DMS79 (cell line): Measurements from ENCODE around the gene CAP2.
"Not testable (repeated sequence)": the region's sequence is repeated elsewhere in the genome, so short reads cannot be mapped to it uniquely, and the experiment has no call there.

Experiments
- DNase-seq: peaks from one replicate; lab custom pipeline; 2025; lab: John Stamatoyannopoulos, UW

Gene CAP2

DNA sequence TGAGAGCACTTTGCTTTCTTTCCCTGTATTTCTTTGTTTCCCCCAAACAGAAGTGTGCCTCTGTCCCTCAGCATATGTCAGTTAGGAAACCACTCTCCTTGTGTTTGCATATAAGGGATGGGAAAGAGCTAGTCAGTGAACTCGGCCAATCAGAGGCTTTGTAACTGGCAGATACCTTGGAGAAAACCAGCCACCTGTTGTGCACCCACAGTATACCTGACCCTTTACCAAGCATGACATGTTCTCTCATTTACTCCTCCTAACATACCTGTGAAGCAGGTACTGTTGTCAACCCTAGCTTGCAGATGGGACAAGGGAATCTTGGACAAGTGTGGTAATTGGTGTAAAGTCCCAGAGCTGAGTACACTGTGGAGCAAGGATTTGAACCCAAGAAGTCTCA, 110.6 kb downstream of the CAP2 start:
- DNase-seq = no peak

DNA sequence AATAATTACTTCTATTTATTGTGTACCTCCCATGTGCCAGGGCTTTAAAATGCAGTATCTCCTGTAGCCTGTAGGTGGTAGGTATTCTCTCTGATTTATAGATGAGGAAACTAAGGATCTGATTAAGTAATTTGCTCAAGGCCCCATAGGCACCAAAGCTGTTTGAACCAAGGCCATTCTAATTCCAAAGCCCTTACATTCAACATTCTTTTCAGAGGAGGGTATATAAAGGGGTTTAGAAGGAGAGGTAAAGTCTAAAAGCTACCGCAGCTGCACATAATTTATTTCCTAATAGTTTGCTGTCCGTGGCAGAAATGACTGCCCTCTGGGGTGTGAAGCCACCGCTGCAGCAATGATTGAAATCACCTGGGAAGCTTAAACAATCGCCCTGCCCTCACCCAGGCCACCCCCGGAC, 111.7 kb downstream of the CAP2 start:
- no peak for DNase-seq

DNA sequence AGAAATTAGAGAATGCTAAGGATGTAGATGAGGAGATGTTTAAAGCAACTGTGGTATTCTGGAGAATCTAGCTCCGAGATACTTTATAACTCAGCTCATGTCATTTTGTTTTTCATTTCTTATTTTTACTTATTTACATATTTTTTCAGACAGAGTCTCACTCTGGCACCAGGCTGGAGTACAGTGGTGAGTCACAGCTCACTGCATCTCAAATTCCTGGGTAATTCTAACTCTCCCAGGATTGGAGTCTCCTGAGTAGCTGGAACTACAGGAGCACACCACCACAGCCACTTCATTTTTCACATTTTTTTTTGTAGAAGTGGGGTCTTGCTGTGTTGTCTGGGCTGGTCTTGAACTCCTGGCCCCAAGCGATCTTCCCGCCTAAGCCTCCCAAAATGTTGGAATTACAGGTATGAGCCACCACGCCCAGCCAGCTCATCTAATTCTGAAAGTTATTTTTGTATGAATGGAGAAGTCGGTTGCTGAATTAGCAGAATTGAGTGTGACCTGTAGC, 112.4 kb downstream of the CAP2 start:
- no peak for DNase-seq

DNA sequence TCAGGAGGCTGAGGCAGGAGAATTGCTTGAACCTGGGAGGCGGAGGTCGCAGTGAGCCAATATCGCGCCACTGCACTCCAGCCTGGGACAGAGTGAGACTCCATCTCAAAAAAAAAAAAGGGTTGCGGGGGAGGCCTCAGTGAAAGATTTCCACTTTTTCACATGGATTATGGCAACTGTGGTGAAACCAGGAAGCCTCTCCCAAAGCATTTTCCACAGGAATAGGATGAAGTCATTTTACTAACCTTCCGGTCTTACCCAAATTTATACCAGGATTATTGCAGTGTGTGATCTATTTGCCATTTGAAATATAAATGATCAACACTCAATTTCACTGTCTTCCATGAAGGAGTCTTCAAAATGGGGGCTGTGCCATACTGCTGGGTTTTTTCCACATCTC, 113.1 kb downstream of the CAP2 start:
- DNase-seq = no peak

DNA sequence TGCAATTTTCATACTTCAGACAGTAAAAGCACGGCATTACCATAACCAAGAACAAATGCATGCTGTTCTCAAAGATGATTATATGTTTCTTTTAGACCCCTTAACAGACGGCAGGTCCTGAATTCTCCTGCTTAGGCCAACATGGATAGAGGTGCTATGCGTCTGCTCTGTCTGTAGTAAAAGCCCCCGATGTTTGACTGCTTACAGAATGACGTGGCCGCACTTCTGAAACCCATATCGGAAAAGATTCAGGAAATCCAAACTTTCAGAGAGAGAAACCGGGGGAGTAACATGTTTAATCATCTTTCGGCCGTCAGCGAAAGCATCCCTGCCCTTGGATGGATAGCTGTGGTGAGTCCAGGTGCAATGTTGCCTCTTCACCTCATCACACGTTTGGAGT, 113.6 kb downstream of the CAP2 start:
- no peak for DNase-seq

DNA sequence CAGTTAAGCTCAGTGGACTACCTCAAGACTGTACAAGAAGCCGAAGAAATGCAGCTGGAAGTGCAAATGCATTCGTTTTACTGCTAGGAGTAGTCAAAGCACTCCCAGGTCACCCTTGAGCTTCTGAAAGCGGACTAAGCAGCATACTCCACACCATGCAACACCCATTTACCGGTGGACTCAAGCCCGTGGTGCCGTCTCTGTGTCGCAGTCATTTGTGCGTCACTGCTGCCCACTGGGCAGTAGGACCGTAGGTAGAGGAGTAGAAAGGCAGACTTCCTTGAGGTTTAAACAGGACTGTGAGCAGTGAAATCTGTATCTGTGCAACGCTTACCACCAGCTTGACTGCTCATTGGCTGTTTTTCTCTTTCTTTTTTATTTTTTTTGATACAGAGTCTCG, 117.7 kb downstream of the CAP2 start:
- no peak for DNase-seq

DNA sequence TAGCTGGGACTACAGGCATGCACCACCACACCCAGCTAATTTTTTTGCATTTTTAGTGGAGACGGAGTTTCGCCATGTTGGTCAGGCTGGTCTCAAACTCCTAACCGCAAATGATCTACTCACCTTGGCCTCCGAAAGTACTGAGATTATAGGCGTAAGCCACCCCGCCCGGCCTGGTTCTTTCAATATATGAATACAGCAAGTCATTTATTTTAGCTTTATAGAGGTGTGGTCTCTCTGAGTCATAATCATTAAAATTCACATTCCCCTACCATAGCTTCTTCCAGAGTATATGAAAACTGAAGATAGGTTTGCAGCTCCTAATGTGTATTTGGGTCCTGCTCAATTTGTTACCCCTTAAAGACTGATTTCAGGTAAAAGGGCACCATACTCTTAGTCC, 118.2 kb downstream of the CAP2 start:
- DNase-seq = no peak

DNA sequence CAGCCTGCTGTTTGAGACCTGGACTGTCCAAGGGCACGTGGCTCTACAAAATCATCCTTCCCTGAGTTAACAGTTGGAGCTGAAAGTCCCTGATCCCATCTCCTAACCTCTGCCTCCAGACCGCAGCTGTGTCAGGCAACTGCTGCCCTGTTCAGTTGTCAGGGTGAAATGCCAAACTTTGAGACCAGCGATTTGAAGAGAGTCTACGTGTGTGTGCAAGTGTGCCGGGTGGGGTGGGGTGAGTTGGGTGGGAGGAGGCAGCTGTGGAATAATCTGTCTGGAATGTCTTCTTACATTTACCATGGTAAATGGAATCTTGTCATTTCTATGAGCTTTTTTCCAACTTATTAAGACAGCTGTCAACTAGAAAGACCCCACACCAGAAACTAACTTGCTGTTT, 125.7 kb downstream of the CAP2 start:
- no peak for DNase-seq

DNA sequence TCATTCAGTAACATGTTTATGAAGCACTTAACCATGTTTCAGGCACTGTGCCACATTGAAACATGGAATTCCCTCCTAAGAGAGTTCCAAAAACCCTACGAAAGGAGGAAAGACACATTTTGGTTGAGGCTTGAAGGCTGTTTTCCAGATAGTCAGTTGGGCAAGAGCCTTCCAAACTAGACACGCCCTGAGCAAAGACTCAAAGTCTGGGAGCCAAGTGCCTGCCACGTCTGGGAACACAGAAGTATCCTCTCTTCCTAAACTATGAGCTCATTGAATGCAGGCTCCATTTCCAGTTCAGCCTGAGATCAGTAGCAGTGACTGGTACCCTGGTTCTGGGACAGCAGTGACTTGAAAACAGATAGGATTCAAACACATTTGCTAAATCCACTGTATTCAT, 132.2 kb downstream of the CAP2 start:
- DNase-seq = no peak

DNA sequence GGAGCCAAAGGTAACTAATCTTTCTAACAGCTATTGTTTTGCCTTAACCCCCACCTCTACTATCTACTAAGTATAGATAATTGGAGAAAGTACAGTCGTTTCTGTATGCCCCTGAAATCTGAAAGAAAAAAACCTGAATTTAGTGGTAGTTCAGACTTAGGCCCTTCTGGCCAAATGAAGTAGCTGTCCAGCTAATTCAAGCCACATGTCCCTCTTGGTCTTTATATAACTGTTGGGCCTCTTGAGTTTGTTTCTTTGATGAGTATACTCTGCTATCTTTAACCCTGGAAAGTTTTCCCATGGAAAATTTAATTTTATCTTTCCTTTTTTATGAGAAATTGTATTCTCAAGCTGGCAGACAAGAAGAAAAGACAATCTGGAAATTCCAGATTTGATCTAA, 133.7 kb downstream of the CAP2 start:
- DNase-seq = no peak

DNA sequence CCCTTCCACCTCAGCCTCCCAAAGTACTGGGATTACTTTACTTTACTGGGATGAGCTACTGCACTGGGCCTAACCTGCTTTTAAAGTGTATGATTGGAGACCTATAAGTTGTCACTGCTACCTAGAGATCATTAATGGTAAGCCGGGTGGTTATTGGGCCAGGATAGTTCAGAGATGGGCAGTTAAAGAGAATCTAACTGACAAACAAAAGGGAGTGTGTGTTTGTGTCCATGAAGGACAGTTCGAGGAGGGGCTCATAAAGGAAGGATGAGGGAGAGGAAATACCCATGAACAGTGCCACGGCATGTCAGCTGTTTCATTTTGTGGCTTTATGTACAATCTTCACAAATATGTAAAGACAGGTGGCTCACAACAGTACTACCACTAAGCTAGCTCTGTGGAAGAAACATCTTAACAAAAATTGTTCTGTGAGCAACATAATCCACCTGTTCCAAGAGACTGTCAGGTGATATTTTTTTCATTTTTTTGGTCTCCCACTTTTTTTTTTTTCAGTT, 137.0 kb downstream of the CAP2 start:
- DNase-seq = no peak

DNA sequence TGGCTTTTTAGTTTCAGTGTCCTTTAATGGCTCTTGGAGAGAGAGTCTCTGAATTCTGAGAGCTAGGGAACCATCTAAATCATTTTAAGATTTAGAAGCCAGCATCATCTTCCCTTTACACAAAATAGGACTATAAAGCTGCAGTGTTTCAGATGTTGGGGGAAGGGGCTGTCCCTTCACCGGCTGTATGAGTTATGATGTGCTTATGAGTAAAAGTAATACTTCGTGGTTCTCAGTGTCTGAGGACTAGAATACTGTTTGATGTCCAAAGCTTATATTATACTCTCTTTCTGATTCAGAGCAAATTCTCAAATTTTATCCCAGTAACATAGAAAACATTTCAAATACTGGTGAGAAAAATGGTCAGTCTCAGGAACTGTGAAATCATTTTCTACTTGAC, 143.2 kb downstream of the CAP2 start:
- DNase-seq = no peak

DNA sequence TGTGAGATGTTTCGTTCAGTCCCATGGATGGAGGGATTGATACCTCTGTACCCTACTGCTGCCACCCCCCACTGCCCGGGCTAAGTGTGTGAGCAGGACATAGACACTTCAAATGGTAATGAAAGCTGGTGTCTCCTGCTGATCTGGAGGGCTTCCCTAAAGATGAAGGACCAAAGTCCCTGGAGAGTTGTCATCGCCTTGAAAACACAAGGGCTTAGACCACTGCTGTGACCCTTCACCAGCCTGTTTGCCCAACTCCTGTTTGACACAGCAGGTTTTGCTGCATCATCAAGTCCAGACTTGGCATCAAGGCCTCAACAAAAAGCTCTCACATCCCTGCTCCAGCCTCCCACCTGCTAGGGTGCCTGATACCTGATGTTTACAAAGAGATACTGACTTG, 148.8 kb downstream of the CAP2 start:
- no peak for DNase-seq

DNA sequence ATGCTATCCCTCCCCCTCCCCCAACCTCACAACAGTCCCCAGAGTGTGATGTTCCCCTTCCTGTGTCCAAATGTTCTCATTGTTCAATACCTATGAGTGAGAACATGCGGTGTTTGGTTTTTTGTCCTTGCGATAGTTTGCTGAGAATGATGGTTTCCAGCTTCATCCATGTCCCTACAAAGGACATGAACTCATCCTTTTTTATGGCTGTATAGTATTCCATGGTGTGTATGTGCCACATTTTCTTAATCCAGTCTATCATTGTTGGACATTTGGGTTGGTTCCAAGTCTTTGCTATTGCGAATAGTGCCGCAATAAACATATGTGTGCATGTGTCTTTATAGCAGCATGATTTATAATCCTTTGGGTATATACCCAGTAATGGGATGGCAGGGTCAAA, 152.3 kb downstream of the CAP2 start:
- not testable (repeated sequence) for DNase-seq

DNA sequence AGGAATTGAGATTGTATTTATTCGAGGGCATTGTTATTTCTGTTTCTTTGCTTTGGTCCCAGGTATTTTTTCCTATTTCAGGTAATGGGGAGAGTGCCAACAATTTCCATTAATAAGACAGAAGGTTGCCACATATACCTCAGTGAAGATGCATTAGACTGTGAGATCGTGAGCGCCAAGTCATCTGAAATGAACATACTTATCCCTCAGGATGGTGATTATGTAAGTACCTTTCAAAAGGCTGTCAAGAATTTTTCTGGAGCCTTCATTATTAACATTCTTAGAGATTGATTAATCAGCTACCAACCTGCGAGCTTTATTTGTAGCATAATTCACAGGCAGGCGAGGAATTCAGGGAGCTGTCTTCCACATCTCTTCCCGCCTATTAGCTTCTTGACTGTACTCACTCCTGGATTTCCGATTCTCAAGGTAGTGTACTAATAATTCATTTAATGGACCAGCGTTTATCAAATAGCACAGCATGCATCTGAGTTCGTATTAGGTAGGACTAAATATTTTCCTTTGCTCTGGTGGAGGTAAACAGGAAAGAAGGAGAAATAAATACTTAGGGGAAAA, 158.1 kb downstream of the CAP2 start:
- DNase-seq = no peak

DNA sequence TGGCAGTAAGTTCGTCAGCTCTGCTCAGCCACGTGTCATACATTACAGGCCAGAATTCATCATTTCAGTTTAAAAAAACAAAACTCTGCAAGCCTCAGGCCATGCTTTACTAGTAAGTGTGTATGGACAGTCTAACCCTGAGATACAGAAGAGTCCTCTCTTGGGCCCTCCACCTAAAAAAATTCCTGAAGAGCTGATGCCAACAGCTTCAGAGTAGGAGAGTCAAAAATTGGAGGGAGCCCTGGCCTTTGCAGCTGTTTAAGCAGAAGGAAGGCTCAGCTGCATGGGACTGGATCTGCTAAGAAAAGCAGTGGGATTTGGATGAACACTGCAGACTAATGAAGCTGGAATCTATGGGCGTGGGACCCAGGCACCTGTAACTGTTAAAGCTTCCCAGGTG, 159.5 kb downstream of the CAP2 start:
- DNase-seq = no peak

DNA sequence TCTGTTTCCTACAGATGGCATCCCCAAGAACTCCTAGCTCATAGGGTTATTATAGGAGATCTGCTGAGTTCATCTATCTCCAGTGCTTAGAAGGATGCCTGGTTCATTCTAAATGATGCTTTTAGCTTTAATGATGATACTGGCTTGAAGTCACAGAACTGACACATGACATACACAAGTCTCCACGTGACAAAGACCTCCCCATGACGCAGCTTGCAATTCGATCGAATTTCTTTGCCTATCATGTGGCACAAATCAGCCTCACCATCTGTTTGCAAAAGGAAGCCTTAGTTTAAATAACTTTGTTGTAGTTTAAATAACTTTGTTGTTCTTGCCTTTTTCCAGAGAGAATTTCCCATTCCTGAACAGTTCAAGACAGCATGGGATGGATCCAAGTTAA, 162.6 kb downstream of the CAP2 start:
- DNase-seq = no peak

DNA sequence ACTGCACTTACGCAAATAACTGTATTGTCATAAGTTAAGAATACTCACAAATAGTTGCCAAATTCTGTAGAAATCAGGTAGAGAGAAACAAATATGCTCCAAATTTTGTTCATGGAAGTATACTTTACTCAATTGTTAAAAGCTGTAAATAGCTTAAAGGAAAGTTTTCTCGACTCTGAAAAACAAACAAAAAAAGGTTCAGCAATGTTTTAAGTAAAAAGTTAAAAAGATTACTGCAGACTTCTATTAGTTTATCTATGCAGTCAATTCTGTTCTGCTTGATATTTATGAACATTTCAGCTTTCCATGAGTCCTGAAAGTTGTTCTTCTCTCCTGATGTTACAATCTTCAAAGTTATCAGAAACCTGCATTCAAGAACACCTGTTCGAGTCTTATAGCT, 169.2 kb downstream of the CAP2 start:
- no peak for DNase-seq

DNA sequence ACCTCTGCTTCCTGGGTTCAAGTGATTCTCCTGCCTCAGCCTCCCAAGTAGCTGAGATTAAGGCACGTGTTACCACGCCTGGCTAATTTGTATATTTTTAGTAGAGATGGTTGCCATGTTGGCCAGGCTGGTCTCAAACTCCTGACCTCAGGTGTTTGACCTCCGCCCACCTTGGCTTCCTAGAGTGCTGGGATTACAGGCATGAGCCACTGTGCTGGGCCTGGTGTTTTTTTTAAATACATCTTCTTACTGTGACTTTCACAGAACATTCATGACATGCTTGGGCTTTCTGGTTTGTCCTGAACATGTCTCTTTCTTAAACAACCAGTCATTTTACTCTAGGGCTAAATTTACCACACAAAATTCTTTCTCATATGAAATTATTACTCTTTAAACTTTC, 172.0 kb downstream of the CAP2 start:
- no peak for DNase-seq

DNA sequence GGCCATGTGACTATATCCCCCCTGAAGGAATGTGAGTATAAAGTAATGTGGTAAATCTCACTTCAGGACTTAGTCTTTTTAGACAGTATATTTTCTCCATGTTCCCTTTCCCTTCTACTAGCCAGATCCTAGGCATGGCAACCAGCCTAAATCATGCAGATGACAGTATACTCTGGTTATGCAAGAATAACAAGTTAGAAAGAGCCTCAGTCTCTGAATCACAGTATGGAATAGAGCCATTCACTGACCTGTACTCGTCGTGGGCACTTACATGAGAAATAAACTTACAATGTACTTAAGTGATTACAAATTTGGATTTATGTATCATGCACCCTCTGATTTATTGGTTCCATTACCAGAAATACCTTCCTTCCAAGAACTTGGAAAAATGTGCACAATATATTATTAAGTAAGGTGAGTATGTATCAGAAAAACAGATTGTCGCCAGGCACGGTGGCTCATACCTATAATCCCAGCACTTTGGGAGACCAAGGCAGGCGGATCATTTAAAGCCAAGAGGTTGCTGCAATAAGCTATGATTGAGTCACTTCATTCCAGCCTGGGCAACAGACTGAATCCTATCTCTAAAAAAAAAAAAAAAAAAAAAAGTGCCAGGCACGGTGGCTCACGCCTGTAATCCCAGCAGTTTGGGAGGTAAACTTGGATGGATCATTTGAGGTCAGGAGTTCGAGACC, 181.6 kb downstream of the CAP2 start:
- DNase-seq = no peak

DNA sequence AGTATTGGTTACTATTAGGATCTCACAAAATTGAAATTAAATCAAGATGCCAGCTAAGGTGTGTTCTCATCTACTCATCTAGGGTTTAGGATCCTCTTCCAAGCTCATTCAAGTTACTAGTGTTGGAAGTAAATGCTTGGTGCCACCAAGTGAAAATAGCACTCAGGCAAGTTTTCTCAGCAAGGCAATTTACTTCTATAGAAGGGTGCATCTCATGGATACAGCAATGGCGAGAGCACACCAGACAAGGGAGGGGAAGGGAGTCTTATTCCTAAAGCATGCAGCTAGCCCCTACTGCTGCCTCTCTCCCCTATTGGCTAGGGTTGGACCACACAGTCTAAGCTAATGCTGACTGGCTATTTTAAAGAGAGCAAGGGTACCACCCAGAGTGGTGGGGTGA, 183.7 kb downstream of the CAP2 start:
- no peak for DNase-seq

DNA sequence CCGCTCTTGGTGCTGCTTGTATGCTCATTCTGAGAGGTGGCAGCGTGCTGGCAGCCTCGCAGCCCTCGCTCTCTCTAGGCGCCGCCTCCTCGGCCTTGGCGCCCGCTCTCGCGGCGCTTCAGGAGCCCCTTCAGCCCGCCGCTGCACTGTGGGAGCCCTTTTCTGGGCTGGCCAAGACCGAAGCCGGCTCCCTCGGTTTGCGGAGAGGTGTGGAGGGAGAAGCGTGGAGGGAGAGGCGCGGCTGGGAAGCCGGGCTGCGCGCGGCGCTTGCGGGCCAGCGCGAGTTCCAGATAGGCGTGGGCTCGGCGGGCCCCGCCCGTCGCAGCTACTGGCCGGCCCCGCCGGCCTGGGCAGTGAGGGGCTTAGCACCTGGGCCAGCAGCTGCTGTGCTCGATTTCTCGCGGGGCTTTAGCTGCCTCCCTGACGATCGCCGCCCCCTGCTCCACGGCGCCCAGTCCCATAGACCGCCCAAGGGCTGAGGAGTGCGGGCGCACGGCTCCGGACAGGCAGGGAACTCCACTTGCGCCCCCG, 187.2 kb downstream of the CAP2 start:
- no peak for DNase-seq

DNA sequence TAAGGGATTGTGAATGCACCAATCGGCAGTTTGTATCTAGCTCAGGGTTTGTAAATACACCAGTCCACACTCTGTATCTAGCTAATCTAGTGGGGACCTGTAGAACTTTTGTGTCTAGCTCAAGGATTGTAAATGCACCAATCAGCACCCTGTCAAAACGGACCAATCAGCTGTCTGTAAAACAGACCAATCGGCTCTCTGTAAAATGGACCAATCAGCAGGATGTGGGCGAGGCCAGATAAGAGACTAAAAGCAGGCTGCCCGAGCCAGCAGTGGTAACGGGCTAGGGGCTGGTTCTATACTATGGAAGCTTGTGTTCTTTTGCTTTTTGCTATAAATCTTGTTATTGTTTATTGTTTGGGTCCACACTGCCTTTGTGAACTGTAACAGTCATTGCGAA, 187.9 kb downstream of the CAP2 start:
- not testable (repeated sequence) for DNase-seq

DNA sequence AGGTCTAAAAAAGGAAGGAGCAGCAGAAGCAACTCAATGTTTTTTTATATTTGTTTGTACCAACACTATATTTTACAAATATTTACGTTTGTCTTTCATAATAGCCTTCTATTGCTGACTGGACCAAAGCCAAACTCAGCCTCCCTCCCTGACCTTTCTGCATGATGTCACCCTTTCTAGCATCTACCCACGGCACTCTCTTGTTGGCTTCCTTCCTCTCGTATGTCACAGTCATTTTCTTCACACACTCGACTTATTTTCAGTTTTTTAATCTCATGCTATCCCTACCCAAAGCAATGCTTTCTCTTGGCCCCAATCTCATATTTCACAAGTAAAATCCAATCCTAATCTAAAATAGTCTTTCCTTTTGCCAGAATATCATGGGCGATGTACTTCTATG, 190.4 kb downstream of the CAP2 start:
- DNase-seq = no peak
